Activated CD8-positive, alpha-beta memory T cell treated with anti-CD3 and anti-CD28 coated beads for 24 hours (primary cell): ENCODE measurements around the gene CLHC1.

ENCODE experiments used
- DNase-seq: peaks from one replicate; pipeline ENCODE4 v3.0.0-alpha.2; 2020

The CLHC1 gene

GRCh38 chr2:55168221-55169154, 63.6 kb downstream of the CLHC1 start:
- no peak for DNase-seq

- no peak for DNase-seq
Observed at GRCh38 chr2:55165626-55166025, 66.5 kb downstream of the CLHC1 start.

GRCh38 chr2:55164534-55165480, 67.3 kb downstream of the CLHC1 start:
- DNase-seq: no peak

- no peak for DNase-seq
Observed at GRCh38 chr2:55163941-55164390, 68.1 kb downstream of the CLHC1 start.

GRCh38 chr2:55163274-55163721, 68.8 kb downstream of the CLHC1 start:
- DNase-seq: no peak

GRCh38 chr2:55162284-55163006, 69.6 kb downstream of the CLHC1 start:
- no peak for DNase-seq

- DNase-seq: no peak
Observed at GRCh38 chr2:55161295-55162210, 70.5 kb downstream of the CLHC1 start.

- no peak for DNase-seq
Observed at GRCh38 chr2:55160422-55160821, 71.7 kb downstream of the CLHC1 start.

DNA sequence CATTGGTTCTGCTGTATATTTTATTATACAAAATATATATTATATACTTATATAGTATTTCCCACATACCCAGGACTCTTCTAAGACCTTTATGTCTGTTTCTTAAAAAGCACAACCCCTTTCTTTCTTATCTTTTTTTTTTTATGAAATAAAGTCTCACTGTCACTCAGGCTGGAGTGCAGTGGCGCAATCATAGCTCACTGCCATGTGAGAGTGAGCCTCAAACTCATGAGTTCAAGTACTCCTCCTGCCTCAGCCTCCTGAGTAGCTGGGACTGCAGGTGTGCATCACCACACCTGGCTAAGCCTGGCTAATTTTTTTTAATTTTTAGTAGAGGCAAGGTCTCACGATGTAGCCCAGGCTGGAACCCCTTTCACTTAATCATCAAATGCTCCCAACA, 72.3 kb downstream of the CLHC1 start:
- no peak for DNase-seq

GRCh38 chr2:55159037-55159651, 72.9 kb downstream of the CLHC1 start:
- no peak for DNase-seq

GRCh38 chr2:55158111-55158814, 73.8 kb downstream of the CLHC1 start:
- DNase-seq: no peak

- no peak for DNase-seq
Observed at GRCh38 chr2:55157474-55157884, 74.6 kb downstream of the CLHC1 start.

GRCh38 chr2:55156984-55157383, 75.1 kb downstream of the CLHC1 start:
- DNase-seq: no peak

GRCh38 chr2:55156326-55156725, 75.8 kb downstream of the CLHC1 start:
- no peak for DNase-seq

DNA sequence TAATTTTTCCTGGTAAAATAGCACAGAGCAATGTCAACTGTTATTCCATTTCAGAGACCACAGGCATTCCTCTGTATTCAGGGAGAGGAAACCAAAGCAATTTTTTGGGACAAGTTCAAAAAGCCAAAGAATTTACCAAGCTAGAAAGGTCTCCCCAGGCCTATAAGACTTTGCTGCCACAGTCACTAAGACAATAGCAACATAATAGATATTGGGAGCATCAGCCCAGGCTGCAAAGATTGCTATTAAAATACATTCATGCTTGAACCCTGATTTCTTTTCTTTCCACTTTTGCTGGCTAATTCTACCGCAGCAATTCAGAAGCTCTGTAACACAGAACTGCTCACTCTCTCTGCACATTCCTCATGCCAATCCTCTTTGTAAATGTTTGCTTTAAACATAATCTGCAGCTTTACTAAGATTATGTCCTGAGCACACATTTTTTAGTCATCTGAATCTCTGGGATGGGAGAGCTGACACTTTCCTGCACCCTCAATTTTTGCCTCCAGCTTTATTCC, 76.3 kb downstream of the CLHC1 start:
- DNase-seq: no peak

DNA sequence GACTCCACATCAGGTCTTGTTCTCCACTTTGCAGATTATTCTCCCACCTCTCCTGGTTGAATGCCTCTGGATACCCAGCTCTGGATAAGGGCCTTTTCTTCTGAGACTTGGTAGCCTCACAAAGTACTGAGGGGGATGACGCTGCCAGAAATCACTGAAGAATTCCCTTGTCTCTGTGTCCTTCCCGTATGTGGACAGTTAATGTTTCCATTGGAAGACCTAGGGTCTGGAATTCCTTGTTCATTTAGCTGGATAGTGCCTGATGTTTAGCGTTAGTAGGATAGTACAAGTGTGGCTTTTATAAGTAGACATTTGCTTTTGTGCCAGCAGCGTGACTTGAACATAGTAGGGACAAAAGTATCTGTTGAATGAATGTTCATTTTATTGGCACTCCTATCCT, 76.9 kb downstream of the CLHC1 start:
- no peak for DNase-seq

DNA sequence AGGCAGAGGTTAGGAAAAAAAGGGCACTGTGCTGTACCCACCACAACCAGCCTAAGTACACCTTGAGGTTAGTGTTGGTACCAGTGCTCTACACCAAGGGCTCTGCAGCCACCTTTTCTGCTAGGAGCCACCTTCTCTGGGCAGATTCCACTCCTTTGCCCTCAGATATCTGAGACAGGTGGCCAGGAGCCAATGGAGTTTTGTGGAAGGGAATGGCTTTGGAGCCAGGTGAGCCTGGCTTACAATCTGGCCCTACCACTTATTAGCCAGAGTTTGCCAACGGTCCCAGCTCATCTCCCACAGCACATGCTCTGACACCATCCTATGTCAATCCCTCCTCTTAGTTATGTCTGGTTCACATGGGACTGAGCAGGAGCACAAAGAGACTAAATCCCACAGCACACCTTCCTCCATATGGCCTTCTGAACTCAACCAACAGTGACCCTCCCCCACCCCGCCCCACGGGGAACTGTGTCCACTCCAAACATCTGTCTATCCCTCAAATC, 77.5 kb downstream of the CLHC1 start:
- DNase-seq: no peak

- no peak for DNase-seq
Observed at GRCh38 chr2:55153584-55154299, 78.4 kb downstream of the CLHC1 start.
